HG03060 (cell line): ENCODE results near the gene GFRA1.
"Not testable (repeated sequence)": the region's sequence is repeated elsewhere in the genome, so short reads cannot be mapped to it uniquely, and the experiment has no call there.

Experiments used
- ATAC-seq: cut with Tn5 transposase; IDR thresholded peaks from one replicate; pipeline ENCODE4 v1.9.1; 2021; ENCODE audit warnings: low read depth, moderate number of reproducible peaks; ENCODE audit not compliant: unreplicated experiment

The GFRA1 gene

GRCh38 chr10:116165941-116166340 is 107.1 kb downstream of the GFRA1 start:
- ATAC-seq: not testable (repeated sequence)

- no peak for ATAC-seq
These were observed 108.7 kb downstream of the GFRA1 start for GRCh38 chr10:116164291-116164690.

- ATAC-seq: no peak
These were observed 109.5 kb downstream of the GFRA1 start for GRCh38 chr10:116163333-116164131.

- ATAC-seq: no peak
These were observed 110.2 kb downstream of the GFRA1 start for GRCh38 chr10:116162851-116163250.

GRCh38 chr10:116160271-116160670 is 112.7 kb downstream of the GFRA1 start:
- no peak for ATAC-seq

- ATAC-seq: no peak
These were observed 113.8 kb downstream of the GFRA1 start for GRCh38 chr10:116159197-116159596.

- ATAC-seq: no peak
These were observed 115.0 kb downstream of the GFRA1 start for GRCh38 chr10:116158036-116158435.

- no peak for ATAC-seq
These were observed 115.5 kb downstream of the GFRA1 start for GRCh38 chr10:116157485-116157884.

GRCh38 chr10:116156819-116157218 is 116.2 kb downstream of the GFRA1 start:
- no peak for ATAC-seq

GRCh38 chr10:116155191-116155590 is 117.8 kb downstream of the GFRA1 start:
- ATAC-seq: no peak

GRCh38 chr10:116154651-116155050 is 118.4 kb downstream of the GFRA1 start:
- ATAC-seq: no peak

GRCh38 chr10:116151076-116151475 is 121.9 kb downstream of the GFRA1 start:
- no peak for ATAC-seq

- no peak for ATAC-seq
These were observed 122.4 kb downstream of the GFRA1 start for GRCh38 chr10:116150606-116151005.

GRCh38 chr10:116147147-116147905 is 125.7 kb downstream of the GFRA1 start:
- no peak for ATAC-seq

GRCh38 chr10:116146372-116147140 is 126.5 kb downstream of the GFRA1 start:
- ATAC-seq: no peak

- no peak for ATAC-seq
These were observed 129.3 kb downstream of the GFRA1 start for GRCh38 chr10:116143673-116144222.

- no peak for ATAC-seq
These were observed 131.2 kb downstream of the GFRA1 start for GRCh38 chr10:116141855-116142254.

GRCh38 chr10:116141246-116141645 is 131.8 kb downstream of the GFRA1 start:
- ATAC-seq: no peak

- no peak for ATAC-seq
These were observed 133.1 kb downstream of the GFRA1 start for GRCh38 chr10:116139886-116140285.

GRCh38 chr10:116138897-116139296 is 134.1 kb downstream of the GFRA1 start:
- ATAC-seq: no peak

GRCh38 chr10:116136261-116136660 is 136.7 kb downstream of the GFRA1 start:
- ATAC-seq: no peak
